Measurements from ENCODE around the gene KRTAP10-3.
A peak's percentile ranks its signal among the peaks of the same experiment; 100 is the strongest.

KRTAP10-3 gene

DNA sequence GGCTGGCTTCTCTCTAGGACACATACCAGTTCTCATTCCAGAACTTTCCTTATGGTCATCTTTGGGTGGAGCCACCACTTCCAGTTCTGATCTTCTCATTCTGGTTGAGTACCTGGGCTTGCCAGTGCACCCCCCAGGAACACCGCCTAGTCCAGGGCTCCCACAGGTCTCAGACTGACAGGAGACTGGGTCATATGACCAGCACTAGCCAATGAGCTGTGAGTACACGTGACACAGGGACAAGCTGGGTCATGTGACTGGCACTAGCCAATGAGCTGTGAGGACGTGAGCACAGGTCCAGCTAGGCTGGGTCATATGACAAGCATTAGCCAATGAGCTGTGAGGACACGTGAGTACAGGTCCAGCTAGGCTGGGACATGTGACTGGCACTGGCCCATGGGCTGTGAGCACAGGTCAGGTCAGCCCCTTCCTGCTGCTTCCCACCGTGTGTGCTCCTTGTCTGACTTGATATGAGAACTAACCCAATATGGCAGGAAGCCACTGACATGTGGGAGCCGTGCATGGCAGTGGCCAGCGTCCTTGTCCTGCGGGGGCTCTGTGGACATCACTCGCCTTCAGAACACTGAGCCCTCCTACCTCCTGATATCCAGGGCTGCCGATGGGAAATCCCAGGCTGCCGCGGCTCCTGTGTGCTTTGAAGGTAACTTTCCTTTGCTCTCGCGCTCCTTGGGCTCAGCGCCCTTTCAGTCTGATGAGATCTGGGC lies 41.3 kb downstream of the KRTAP10-3 start:
- Mint-ChIP-seq H3K4me3 (peak overlapping the region; percentile 1), H3K27me3 (no peaks in the 10 kb centered on the region), H3K4me1 (ENCODE audit: low read depth) (no peaks in the 10 kb centered on the region), H3K9me3 (no peaks in the 10 kb centered on the region), H3K27ac (no peak overlapping the region), H3K36me3 (ENCODE audit: low read depth) (no peaks in the 10 kb centered on the region)
- no peak for DNase-seq

DNA sequence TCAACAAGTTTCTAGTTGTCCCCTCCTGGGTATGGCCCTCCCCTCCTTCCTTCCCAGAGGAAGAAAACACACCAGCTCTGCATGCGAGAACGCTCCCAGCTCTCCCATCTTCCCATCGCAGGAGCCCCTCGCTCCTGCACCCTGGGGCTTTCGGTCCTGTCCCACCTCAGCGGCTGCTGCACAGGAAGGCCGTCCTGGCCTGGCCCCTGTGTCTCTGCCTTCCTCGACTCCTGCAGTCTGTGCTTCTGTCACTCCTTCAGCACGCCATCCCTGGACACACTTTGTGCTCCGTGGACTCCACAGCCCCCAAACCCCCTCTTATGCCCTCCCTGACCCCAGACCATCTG lies 41.8 kb downstream of the KRTAP10-3 start:
- Mint-ChIP-seq H3K27me3 (no peaks in the 10 kb centered on the region), H3K4me3 (no peak overlapping the region), H3K9me3 (no peaks in the 10 kb centered on the region), H3K36me3 (ENCODE audit: low read depth) (no peaks in the 10 kb centered on the region), H3K27ac (no peak overlapping the region), H3K4me1 (ENCODE audit: low read depth) (no peaks in the 10 kb centered on the region)
- no peak for DNase-seq

DNA sequence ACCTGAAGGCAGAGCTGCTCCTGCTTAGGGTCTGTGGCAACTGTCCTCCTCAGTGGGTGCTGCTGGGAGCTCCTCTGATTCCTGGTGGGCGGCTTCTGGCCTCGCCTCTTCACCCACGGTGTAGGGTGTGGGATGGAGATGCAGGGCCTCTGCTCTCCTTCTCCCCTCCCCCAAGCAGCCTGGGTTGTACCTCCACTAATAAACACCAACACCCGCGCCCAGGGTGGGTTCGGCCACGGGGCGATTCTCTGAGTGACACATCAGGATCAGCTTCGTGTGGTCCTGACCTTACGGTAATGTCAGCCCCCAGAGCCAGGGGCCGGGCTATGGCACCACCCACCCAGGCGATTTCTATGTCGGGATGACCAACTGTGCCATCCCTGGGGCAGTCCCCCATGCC lies 42.3 kb downstream of the KRTAP10-3 start:
- H3K4me3 Mint-ChIP-seq: no peak overlapping the region
- no peaks in the 10 kb centered on the region for H3K27me3 Mint-ChIP-seq
- DNase-seq: no peak
- H3K36me3 Mint-ChIP-seq (ENCODE audit: low read depth): no peaks in the 10 kb centered on the region
- H3K27ac Mint-ChIP-seq: no peak overlapping the region
- no peaks in the 10 kb centered on the region for H3K4me1 Mint-ChIP-seq (ENCODE audit: low read depth)
- no peaks in the 10 kb centered on the region for H3K9me3 Mint-ChIP-seq

DNA sequence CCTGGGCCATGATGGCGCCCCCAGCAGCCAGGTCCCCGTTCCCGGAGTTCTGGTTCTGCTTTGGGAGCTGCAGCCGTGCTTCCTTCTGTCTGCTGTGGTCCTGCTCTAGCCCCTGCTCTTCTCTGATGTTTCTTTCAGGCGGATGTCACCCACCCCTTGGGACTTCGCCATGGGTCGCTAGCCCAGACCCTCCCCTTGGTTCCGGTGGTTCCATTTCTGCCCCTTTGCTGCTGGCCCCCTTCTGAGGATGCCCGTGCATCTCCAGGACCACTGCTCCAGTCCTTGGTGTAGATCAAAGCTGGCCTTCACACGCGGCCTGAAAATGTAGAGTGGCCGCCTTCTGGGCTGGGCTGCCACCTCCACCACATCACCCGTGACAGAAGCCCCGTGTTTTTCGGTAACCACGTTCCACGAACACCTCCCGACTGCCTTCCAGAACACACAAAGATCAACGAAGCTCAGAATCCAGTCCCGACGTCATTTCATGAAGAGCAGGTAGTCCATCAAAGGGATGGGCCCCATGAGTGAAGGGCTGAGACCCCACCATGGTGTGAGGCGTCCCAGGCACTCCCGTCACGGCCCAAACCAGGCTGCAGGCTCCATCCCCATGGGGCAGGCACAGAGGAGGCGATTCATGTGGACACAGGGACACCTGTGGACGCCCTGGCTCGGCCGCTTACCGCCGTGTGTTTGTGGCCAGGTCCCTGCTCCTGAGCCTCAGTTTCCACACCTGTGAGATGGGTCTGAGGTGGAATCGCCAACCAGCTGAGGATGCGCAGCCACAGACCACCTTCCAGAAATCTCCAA lies 43.0 kb downstream of the KRTAP10-3 start:
- H3K27ac Mint-ChIP-seq: no peak overlapping the region
- H3K27me3 Mint-ChIP-seq: no peaks in the 10 kb centered on the region

DNA sequence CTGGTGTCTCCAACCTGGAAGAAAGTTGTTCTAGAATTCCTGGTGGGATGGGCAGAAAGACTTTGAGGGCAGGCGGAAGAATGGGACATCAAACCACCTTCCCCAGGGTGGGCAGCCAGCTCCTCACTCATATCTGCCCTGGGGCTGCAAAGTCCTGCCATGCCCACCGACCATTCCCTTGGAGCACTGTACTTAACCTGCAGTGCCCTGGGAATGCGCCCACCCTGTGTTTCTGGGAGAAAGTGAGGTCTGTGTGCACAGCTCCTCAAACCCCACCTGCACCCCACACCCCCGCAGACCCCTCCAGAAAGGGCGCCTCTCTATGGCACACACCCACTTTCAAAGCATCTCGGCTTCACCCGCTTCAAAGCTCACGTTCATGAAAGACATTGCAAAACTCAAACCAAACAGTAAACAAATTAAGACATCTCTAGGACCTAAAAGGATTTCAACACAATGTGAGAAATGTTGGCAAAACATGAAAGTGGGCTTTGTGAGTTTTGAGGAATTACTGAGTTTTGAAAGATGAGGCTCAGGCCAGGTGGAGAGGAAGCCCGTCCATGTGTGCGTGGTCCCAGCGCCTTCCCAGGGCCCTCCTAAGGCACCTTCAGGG lies 43.7 kb downstream of the KRTAP10-3 start:
- no peak for DNase-seq
- Mint-ChIP-seq H3K36me3 (ENCODE audit: low read depth) (no peaks in the 10 kb centered on the region), H3K4me1 (ENCODE audit: low read depth) (peaks cover 3% of the 10 kb centered on the region), H3K27me3 (no peaks in the 10 kb centered on the region), H3K9me3 (no peaks in the 10 kb centered on the region), H3K4me3 (no peak overlapping the region), H3K27ac (no peak overlapping the region)

More for the DNA sequence above, 43.0 kb downstream of the KRTAP10-3 start:
- H3K36me3 Mint-ChIP-seq (ENCODE audit: low read depth): no peaks in the 10 kb centered on the region
- H3K4me3 Mint-ChIP-seq: no peak overlapping the region
- no peak for DNase-seq
- peaks cover 3% of the 10 kb centered on the region for H3K4me1 Mint-ChIP-seq (ENCODE audit: low read depth)
- no peaks in the 10 kb centered on the region for H3K9me3 Mint-ChIP-seq

DNA sequence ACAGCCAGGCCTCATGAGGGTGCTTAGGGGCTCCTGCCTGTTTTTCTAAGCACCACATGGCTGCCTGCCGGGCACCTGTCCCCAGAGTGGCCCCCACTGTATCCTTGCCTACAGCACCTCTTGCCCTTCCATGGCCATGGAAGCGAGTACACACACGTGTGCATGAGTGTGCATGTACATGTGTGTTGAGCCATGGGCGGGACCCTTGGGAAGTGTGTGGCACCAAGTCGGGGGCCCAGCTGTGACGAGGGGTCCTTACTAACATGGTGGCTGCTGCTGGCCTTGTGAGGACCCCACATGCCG lies 44.4 kb downstream of the KRTAP10-3 start:
- Mint-ChIP-seq H3K36me3 (ENCODE audit: low read depth) (no peaks in the 10 kb centered on the region), H3K27me3 (no peaks in the 10 kb centered on the region), H3K4me3 (no peak overlapping the region), H3K9me3 (no peaks in the 10 kb centered on the region), H3K4me1 (ENCODE audit: low read depth) (peaks cover 3% of the 10 kb centered on the region), H3K27ac (no peak overlapping the region)
- DNase-seq: no peak

DNA sequence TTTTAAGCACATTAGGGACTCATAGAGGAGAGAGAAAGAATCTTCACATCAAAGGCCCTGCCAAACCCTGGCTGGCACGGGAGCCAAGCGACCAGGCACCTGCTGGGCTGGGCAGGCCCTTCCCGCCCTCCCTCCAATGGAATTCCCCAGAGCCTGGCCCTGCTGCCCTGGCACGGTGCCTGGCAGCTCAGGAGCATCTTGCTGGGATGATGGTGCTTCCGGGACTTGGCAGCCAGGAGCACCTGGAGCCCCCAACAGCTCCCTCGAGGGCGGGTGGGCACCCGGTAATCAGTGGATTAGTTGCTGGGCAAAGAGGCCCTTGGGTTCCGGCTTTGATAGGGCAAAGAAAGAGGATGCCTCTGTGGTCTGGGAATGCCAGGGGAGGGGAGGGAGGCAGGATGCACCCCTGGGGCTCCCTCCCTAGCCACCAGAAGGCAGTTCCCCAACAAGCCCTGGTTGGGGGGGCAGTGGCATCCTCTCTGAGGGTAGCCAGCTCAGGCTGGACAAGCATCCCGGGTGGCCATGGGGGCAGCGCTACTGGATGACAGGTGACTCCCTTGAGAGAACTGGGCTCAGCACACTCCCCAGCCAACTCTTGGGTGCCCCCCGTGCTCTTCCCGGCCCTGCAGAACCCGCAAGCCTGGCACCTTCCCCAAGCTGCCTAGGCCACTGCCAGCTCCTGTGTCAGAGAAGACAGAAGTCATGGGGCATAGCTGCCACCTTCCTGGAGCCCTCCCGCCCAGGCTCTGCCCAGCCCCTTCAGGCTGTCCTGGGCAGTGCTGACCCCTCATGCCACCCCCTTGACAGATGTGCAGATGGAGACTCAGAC lies 45.0 kb downstream of the KRTAP10-3 start:
- Mint-ChIP-seq H3K4me1 (ENCODE audit: low read depth) (peaks cover 3% of the 10 kb centered on the region), H3K9me3 (no peaks in the 10 kb centered on the region), H3K27me3 (no peaks in the 10 kb centered on the region), H3K4me3 (no peak overlapping the region), H3K36me3 (ENCODE audit: low read depth) (no peaks in the 10 kb centered on the region), H3K27ac (no peak overlapping the region)
- DNase-seq: no peak

DNA sequence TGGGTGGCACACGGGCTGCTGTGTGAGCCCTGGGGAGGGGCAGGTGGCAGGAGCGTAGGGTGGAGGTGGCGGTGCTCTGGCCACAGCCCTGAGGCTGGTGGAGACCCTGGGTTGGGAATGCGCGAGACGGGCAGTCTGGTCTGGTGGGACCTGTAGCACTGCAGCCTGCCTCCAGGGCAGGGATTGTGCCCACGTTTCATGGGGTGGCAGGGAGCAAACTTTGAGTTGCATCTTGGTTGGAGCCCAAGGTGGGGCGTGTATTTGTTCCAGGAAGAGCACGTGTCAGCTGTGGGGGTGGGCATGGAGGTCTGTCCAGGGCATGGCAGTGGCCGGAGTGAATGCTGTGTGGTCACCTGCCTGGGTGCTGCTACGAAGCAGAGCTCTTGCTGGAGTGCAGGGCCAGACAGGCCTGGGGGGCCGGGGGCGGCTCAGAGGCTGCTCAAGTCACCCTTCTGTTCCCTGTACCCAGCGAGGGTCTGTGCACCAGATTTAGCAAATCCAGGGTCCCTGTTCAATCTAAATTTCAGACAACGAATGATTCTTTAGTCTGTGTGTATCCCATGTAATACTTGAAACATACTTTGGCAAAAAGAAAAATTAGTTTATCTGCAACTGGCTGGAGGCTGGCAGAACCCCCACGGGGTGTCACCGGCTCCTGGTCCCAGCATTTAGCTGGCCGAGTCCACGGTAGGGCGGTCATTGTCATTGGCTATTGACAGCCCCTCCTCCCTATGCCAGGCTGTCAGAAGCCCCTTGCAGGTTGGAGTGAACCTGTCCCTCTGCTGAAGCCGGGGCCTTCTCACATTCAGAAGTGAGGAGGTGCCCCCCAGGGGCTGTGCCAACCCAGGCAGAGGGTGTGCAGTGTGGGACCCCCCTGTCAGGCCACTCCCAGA lies 45.9 kb downstream of the KRTAP10-3 start:
- Mint-ChIP-seq H3K9me3 (no peaks in the 10 kb centered on the region), H3K27ac (no peak overlapping the region), H3K27me3 (no peaks in the 10 kb centered on the region), H3K4me3 (no peak overlapping the region), H3K4me1 (ENCODE audit: low read depth) (peaks cover 3% of the 10 kb centered on the region), H3K36me3 (ENCODE audit: low read depth) (no peaks in the 10 kb centered on the region)
- DNase-seq: no peak

DNA sequence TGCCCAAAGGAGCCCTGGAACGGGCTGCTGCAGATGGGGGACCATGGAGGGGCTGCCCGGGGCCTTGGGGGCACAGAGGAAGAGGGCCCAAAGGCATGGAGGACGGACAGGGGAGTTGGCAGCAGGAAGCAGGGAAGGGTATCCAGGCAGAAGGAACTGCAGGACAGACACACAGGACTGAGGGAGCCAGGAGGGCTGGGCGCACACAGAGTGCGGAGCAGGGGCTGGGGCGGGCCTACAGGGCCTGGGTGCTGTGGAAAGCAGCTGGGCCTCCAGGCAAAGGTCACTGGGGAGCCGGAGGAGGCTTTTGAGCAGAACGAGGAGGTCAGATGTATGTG lies 46.7 kb downstream of the KRTAP10-3 start:
- no peaks in the 10 kb centered on the region for H3K36me3 Mint-ChIP-seq (ENCODE audit: low read depth)
- no peaks in the 10 kb centered on the region for H3K9me3 Mint-ChIP-seq
- no peak overlapping the region for H3K4me3 Mint-ChIP-seq
- no peaks in the 10 kb centered on the region for H3K27me3 Mint-ChIP-seq
- no peak for DNase-seq
- no peak overlapping the region for H3K27ac Mint-ChIP-seq
- H3K4me1 Mint-ChIP-seq (ENCODE audit: low read depth): peaks cover 3% of the 10 kb centered on the region

DNA sequence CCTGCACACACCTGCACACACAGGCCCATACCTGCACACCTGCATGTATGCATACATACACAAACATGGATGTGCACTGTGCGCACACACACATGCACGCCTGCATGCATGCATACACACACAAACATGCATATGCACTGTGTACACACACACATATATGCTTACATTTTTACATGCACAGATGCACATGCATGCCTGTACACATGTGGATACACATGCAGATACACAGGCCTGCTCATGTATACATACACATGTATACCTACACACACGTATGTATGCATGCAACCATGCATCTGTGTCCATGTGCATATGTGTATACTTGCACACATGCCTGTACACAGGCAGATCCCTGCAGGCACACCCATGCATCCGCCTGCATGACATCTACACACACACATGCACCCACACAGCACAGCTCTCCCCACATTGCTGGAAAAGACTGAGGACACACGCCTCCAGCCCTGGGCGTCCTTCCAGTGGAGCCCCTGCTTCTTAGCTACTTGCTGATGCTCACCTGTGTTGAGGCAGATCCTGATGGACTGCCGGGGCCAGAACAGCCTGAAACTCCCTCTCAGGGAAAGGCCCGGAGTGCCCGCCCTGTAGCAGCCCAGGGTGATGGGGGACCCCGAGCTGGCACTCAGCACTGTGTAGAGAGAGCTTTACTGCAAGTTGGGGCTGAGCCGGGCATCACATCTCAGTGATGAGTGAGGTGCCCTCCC lies 47.2 kb downstream of the KRTAP10-3 start:
- Mint-ChIP-seq H3K36me3 (ENCODE audit: low read depth) (no peaks in the 10 kb centered on the region), H3K27ac (no peak overlapping the region)

DNA sequence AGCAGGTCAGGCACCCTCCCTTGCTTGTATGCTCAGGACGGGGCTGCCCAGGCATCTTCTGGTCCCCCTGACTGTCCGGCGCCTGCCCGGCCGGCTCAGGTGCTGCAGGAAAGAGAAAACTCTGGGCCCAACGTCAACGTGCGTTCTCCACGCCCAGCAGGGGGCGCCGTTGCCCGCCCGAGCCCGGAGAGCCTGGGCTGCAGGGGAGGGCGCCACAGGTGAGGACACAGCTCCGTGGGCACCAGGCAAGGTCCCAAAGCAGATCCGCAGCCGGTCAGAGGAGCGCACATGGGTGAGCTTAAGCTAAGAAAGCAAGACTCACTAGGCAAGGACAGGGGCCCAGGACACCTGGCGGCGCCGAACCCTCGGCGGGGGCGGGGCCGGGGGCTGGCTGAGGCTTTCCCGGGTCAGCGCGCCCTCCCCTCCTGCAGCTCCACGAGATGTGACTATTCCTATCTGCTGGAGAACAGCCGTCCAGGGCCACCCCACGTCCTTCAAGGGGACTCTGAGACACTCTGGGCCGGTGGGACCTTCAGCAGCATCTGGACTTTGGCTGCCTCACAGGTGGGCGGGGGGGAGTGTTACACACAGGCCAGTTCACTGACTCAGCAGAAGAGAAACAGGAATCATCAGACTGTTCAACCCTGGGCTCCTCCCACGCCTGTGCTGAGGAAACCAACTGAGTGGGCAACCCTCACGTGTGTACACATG lies 47.9 kb downstream of the KRTAP10-3 start:
- peak; percentile 87 for DNase-seq
- Mint-ChIP-seq H3K36me3 (ENCODE audit: low read depth) (no peaks in the 10 kb centered on the region), H3K9me3 (no peaks in the 10 kb centered on the region), H3K27ac (no peak overlapping the region), H3K27me3 (no peaks in the 10 kb centered on the region), H3K4me3 (no peak overlapping the region), H3K4me1 (ENCODE audit: low read depth) (peaks cover 3% of the 10 kb centered on the region)

More for the DNA sequence above, 47.2 kb downstream of the KRTAP10-3 start:
- DNase-seq: no peak
- H3K4me3 Mint-ChIP-seq: no peak overlapping the region
- H3K4me1 Mint-ChIP-seq (ENCODE audit: low read depth): peaks cover 3% of the 10 kb centered on the region
- no peaks in the 10 kb centered on the region for H3K9me3 Mint-ChIP-seq
- H3K27me3 Mint-ChIP-seq: no peaks in the 10 kb centered on the region

DNA sequence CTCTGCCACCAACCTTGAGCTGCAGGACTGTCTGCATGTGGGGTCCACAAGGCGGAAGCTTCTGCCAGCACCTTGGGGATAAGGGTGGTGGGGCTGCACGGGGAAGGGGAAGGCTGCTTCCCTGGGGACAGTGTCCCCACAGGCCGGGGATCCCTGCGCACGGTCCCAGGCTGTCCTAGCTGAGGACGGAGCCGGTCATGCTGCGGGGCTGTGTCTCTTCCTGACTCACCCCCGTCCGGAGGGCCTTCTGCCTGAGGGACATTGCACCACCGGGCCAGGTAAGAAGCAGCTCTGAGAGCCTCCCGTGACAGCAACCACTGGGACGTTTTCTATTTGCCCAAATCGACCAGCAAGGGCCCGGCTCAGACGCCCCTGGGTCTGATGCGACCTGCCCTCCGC lies 48.5 kb downstream of the KRTAP10-3 start:
- Mint-ChIP-seq H3K27ac (no peak overlapping the region), H3K4me3 (no peak overlapping the region), H3K36me3 (ENCODE audit: low read depth) (no peaks in the 10 kb centered on the region), H3K9me3 (no peaks in the 10 kb centered on the region), H3K27me3 (no peaks in the 10 kb centered on the region), H3K4me1 (ENCODE audit: low read depth) (peaks cover 3% of the 10 kb centered on the region)
- no peak for DNase-seq

DNA sequence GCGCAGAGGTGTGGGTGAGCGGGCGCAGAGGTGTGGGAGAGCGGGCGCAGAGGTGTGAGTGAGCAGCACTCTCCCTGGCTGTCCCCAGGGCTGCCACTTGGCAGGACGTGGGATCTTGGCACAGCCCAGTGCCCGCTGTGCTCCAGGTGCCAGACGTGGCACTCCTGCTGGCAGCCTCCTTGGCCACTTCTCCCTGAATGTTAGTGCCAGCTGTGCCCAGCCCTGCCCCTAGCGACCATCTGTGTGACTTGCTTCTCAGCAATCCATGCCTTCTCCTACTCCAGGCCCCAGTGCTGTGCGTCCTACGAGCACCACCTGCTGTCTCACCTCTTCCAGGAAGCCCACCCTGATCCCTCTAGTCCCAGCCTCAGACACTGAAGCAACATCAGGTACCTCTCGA lies 49.1 kb downstream of the KRTAP10-3 start:
- Mint-ChIP-seq H3K4me3 (no peak overlapping the region), H3K27me3 (no peaks in the 10 kb centered on the region), H3K4me1 (ENCODE audit: low read depth) (peaks cover 3% of the 10 kb centered on the region), H3K27ac (no peak overlapping the region), H3K9me3 (no peaks in the 10 kb centered on the region), H3K36me3 (ENCODE audit: low read depth) (no peaks in the 10 kb centered on the region)
- DNase-seq: no peak
